ENCODE results near the gene DCTN1.

DCTN1 gene

DNA sequence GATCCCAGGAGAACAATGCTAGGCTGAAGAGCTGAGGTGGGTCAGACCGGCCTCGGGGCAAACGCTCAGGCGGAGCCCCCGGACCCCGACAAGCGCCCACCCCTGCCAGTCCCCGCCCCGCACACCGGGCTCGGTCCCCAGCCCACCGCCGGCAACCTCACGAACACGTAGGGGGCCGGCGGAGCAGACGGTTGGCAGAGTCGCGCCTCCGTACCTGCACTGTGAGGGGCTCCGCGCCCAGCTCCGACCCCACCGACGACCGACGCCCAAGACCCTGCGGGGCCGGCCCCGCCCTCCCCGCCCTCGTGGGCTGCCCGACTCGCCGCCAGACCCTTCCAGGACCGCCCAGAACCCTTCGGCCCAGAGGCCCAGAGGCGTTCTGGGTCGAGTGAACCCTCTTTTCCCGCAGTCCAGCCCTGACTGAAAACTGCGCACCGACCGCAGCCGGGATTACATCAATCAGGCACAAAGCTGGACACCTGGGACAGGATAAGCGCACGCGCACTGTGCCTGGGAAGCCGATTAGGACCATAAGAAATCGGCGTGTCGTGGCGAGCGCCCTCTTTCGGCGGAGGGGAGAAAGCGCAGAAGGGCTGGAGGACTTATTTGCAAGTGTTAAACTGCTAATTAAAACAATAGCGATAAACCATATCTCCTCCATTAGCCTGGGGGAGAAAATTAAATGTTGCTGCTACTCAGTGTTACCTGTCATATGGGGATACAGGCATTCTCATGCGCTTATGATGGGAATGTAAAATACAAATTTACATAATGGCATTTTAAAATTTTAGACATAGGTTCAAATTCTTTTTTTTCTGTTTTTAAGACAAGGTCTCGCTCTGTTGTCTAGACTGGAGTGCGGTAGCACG is 11.7 kb upstream of the DCTN1 start:
- TF ChIP-seq, protein P1, sequence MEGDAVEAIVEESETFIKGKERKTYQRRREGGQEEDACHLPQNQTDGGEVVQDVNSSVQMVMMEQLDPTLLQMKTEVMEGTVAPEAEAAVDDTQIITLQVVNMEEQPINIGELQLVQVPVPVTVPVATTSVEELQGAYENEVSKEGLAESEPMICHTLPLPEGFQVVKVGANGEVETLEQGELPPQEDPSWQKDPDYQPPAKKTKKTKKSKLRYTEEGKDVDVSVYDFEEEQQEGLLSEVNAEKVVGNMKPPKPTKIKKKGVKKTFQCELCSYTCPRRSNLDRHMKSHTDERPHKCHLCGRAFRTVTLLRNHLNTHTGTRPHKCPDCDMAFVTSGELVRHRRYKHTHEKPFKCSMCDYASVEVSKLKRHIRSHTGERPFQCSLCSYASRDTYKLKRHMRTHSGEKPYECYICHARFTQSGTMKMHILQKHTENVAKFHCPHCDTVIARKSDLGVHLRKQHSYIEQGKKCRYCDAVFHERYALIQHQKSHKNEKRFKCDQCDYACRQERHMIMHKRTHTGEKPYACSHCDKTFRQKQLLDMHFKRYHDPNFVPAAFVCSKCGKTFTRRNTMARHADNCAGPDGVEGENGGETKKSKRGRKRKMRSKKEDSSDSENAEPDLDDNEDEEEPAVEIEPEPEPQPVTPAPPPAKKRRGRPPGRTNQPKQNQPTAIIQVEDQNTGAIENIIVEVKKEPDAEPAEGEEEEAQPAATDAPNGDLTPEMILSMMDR (IDR thresholded peaks at IDR 0.05; ENCODE audit: extremely low read depth, missing control alignments): peak; percentile 96
- peak; percentile 96 for DNase-seq (ENCODE audit: low spot score)

DNA sequence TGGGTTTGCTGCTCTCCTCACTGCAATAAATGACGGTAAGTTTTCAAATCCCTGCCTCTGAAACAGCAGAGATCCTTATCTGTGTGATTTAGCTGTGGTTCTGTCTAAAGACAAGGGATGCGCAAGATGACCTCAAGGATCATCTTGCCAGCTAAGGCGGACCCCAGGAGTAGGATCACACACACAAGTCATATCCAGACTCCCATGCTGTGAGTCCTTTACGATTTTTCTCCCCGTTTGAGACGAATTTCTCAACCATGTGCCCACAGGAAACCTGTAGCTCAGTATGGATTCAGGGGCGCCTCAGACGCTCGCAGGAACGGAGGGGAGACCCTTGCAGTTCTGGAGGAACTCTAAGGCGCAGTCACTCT is 11.1 kb upstream of the DCTN1 start:
- DNase-seq (ENCODE audit: low spot score): no peak
- TF ChIP-seq, protein P1 (IDR thresholded peaks at IDR 0.05; ENCODE audit: extremely low read depth, missing control alignments): no peak

DNA sequence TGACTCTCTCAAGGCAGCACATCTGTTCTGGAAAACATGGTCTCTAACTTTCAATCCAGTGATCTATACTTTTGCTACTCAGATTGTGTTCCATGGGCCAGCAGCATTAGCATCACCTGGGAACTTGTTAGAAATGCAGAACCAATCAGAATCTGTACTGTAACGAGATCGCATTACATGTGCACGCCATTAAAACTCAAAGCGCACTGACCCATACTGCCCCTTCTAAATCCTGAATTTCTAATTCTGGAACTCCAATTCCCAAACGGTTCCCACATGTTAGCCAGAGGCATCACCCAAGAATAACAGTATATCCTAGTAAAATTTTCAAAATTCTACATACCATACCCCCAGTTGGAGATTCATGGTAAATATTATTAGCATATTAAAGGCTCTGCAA is 10.5 kb upstream of the DCTN1 start:
- DNase-seq (ENCODE audit: low spot score): no peak

DNA sequence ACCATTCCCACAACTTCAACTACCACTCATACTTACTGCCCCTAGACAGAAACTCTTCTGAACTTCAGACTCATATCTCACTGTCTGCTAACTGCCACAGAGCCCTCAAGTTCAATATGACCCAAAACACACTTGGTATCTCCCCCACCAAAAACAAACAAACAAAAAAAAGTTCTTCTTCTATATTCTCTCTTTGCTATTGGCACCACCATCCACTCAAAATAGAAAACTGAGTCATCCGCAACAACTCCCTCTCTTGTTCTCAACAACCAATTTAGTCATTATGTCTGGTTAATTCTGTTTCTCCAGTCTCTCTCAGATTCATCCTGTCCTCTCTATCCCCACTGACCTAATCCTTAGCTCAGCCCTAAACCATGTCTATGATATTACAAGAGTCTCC is 7.2 kb upstream of the DCTN1 start:
- TF ChIP-seq, protein P1 (IDR thresholded peaks at IDR 0.05; ENCODE audit: extremely low read depth, missing control alignments): no peak
- no peak for DNase-seq (ENCODE audit: low spot score)

More for the DNA sequence above, 10.5 kb upstream of the DCTN1 start:
- TF ChIP-seq, protein P1 (IDR thresholded peaks at IDR 0.05; ENCODE audit: extremely low read depth, missing control alignments): no peak

DNA sequence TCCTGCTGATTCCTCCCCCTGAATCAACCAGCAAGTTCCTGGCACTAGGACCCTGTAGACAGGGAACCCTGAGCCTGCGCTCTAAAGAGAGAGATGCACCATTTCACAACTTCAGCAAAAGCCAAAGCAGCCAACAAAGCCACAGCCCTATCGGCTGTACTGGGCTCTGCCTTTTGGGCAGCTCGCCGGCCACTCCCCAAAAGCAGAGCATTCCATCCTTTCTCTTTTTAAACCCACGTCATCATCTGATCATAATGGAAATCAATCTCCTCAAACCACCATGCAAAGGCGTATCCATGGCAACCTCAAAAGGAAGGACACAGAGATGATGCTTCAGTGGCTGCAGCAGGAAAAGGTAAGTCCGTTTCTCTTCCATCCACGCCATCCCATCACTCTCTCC is 5.3 kb upstream of the DCTN1 start:
- DNase-seq (ENCODE audit: low spot score): no peak
- TF ChIP-seq, protein P1 (IDR thresholded peaks at IDR 0.05; ENCODE audit: extremely low read depth, missing control alignments): no peak

DNA sequence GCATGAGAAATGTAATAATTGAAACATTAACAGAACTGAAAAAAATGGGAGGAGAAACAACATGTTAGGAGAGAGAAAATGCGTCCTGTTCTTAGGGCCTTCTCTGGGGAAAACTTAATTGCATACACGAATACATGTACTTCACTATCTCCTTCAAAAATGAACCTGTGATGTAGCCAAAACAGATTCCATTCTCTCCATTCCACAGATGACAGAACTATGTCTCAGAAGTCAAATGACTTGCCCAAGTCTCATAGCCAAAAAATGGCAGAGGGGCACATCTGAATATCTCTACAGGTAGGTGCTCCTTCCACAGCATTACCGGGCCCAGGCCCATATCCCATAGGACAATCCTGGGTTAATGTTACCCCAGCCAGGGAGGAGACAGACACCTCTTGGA is 3.9 kb upstream of the DCTN1 start:
- TF ChIP-seq, protein P1 (IDR thresholded peaks at IDR 0.05; ENCODE audit: extremely low read depth, missing control alignments): no peak
- no peak for DNase-seq (ENCODE audit: low spot score)

DNA sequence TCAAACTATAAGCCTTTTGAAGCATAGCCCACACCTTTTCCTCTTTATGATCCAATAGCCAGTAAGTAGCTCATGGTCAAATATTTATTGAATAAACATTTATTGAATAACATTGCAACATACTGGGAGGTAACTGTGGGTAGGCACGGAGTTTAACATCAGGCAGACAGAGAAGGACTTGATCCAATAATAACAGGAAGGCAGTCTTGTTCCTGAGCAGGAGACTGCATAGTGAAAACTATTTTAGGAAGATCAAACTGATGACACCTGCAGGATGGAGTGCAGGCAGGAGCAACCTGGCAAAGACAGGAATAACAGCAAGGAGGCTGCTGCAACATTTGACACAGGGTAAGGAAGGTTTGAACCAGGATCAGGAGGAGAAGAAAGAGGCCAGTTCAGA is 3.1 kb upstream of the DCTN1 start:
- DNase-seq (ENCODE audit: low spot score): no peak
- TF ChIP-seq, protein P1 (IDR thresholded peaks at IDR 0.05; ENCODE audit: extremely low read depth, missing control alignments): no peak

Data from GM20000 (cell line).